HepG2 (cell line): ENCODE data around the gene UPK1A. TPM values are rescaled to one million over a fixed set of nuclear protein-coding genes. Genes with fewer than 3 reads are reported as not detected.

Experiments
- ATF1 ChIP-seq: IDR thresholded peaks from 2 replicates; pipeline ENCODE4 v1.6.1; 2016; ENCODE audit warnings: mild to moderate bottlenecking, control low read depth
- FOXM1 ChIP-seq: sonication (generic); formaldehyde crosslinking; IDR thresholded peaks from 2 replicates; pipeline ENCODE4 v1.5.0; 2020; ENCODE audit warnings: missing genetic modification reagents
- MTA3 ChIP-seq: sonication (generic); formaldehyde crosslinking; IDR thresholded peaks from 2 replicates; pipeline ENCODE4 v1.4.0; 2020; ENCODE audit warnings: missing genetic modification reagents
- NKX3-1 ChIP-seq: sonication (generic); formaldehyde crosslinking; IDR thresholded peaks from 2 replicates; pipeline ENCODE4 v1.5.0; 2020; ENCODE audit warnings: missing genetic modification reagents
- POLR2G ChIP-seq: fragments of 200-400 bp; formaldehyde crosslinking; IDR thresholded peaks from 2 replicates; pipeline ENCODE4 v1.6.1; 2018; ENCODE audit warnings: mild to moderate bottlenecking, low read depth, low read length, moderate library complexity
- RARG ChIP-seq: sonication (generic); formaldehyde crosslinking; IDR thresholded peaks from 2 replicates; pipeline ENCODE4 v1.4.0; 2020; ENCODE audit warnings: low read depth, mild to moderate bottlenecking, missing genetic modification reagents
- SAFB2 ChIP-seq: sonication (generic); formaldehyde crosslinking; IDR thresholded peaks from 2 replicates; pipeline ENCODE4 v1.5.1; 2020; ENCODE audit warnings: missing genetic modification reagents, low read depth, mild to moderate bottlenecking, borderline replicate concordance
- SNAPC2 ChIP-seq: sonication (generic); formaldehyde crosslinking; IDR thresholded peaks from 2 replicates; pipeline ENCODE4 v1.8.1; 2022; ENCODE audit warnings: mild to moderate bottlenecking, missing genetic modification reagents
- SPEN ChIP-seq: sonication (generic); formaldehyde crosslinking; IDR thresholded peaks from 2 replicates; pipeline ENCODE4 v1.5.1; 2020; ENCODE audit warnings: low read depth, mild to moderate bottlenecking, missing genetic modification reagents
- SUZ12 ChIP-seq: fragments of 150-350 bp; IDR thresholded peaks from 2 replicates; pipeline ENCODE4 v1.6.1; 2014; ENCODE audit warnings: low read depth, low read length
- ZBTB21 ChIP-seq: sonication (generic); formaldehyde crosslinking; IDR thresholded peaks from 2 replicates; pipeline ENCODE4 v1.4.0; 2020; ENCODE audit warnings: missing genetic modification reagents
- ZNF17 ChIP-seq: sonication (generic); formaldehyde crosslinking; IDR thresholded peaks from 2 replicates; pipeline ENCODE4 v1.5.0; 2020; ENCODE audit warnings: mild to moderate bottlenecking, missing genetic modification reagents
- ZNF180 ChIP-seq: sonication (generic); formaldehyde crosslinking; IDR thresholded peaks from 2 replicates; pipeline ENCODE4 v1.4.0; 2020; ENCODE audit warnings: low read depth, missing genetic modification reagents, borderline replicate concordance
- ZNF432 ChIP-seq: sonication (generic); formaldehyde crosslinking; IDR thresholded peaks from 2 replicates; pipeline ENCODE4 v1.5.0; 2020; ENCODE audit warnings: missing genetic modification reagents, mild to moderate bottlenecking, borderline replicate concordance
- ZNF577 ChIP-seq: sonication (generic); formaldehyde crosslinking; IDR thresholded peaks from 2 replicates; pipeline ENCODE4 v1.4.0; 2020; ENCODE audit warnings: mild to moderate bottlenecking, low read depth, missing genetic modification reagents, borderline replicate concordance
- ZNF724P ChIP-seq: sonication (generic); formaldehyde crosslinking; IDR thresholded peaks from 2 replicates; pipeline ENCODE4 v1.8.0; 2022; ENCODE audit warnings: missing genetic modification reagents, borderline replicate concordance
- ZNF75D ChIP-seq: sonication (generic); formaldehyde crosslinking; IDR thresholded peaks from 2 replicates; pipeline ENCODE4 v1.8.1; 2023; ENCODE audit warnings: missing genetic modification reagents, mild to moderate bottlenecking, borderline replicate concordance
- polyA plus RNA-seq, 8 experiments: library from polyadenylated mRNA; depleted of rRNA in 3 of 8; stranded (reverse) in 7 of 8; unstranded in 1 of 8; fragments of >200 nt; fragmentation: Illumina TruSeq in 4 of 8; extraction: Trizol in 4 of 8; gene quantifications; 2 replicates each; pipeline versions ENCODE4 v1.2.1 to v1.2.3, GENCODE V29; 2011 to 2016; ENCODE audit warnings: low read depth in 4 of 8, missing spikeins in 1 of 8, mixed read lengths in 1 of 8; ENCODE audit not compliant: insufficient read depth in 1 of 8
- total RNA-seq, 5 experiments: library from RNA; depleted of rRNA; stranded (reverse); fragments of >200 nt; fragmentation: Illumina TruSeq; extraction: Trizol; gene quantifications; 2 replicates each; pipeline ENCODE4 v1.2.3, GENCODE V29; 2016; ENCODE audit warnings: low read depth in 1 of 5
- TF ChIP-seq, protein P1 (sequence below): sonication (generic); formaldehyde crosslinking; IDR thresholded peaks from 2 replicates; pipeline ENCODE4 v1.4.0; 2020; ENCODE audit warnings: missing genetic modification reagents
- TF ChIP-seq, protein P2 (sequence below): sonication (generic); formaldehyde crosslinking; IDR thresholded peaks from one replicate; pipeline ENCODE4 v1.5.1; 2020; ENCODE audit warnings: mild to moderate bottlenecking, missing genetic modification reagents; ENCODE audit errors: not compliant biosample characterization
- TF ChIP-seq, protein P3 (sequence below): sonication (generic); formaldehyde crosslinking; IDR thresholded peaks from 2 replicates; pipeline ENCODE4 v1.5.0; 2020; ENCODE audit warnings: missing genetic modification reagents

The UPK1A gene
- total and polyA plus RNA-seq, 2 of the 13 experiments (the other 11 are each of a cell fraction or from before 2014, with no cell fraction given), result 2.9 TPM; not detected in 1

DNA sequence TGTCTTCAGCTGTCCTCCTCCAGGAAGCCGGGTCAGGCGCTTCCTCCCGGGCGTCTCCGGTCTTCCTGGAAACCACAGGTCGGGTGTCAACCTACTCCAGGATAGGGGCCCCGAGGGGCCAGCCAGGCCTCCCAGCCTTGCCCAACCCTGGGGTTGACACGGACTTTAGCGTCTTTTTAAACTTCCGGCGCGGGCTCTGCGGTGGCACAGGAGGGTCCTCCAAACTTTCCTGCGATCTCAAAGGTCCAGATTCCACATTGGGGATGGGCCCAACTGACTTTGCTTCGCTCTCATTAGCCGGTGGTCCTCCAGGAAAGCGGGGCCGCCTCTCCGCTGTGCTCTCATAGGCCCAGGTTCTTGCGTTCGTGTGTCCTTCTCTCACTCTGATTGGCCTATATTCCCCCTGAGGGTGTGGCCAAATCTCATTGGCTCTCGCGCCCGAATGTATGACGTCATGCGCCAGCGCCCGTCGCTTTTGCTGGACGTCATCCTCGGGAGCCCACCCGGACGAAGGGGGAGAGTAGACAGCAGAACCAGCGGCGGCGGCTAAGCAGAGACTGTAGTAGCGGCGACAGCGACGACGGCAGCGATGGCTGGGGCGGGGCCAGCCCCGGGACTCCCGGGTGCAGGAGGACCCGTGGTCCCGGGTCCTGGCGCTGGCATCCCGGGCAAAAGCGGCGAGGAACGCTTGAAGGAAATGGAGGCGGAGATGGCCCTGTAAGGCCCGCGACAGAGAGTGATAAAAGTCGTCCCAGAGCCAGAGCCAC lies 37.6 kb upstream of the UPK1A start, which contains the start of gene RBM42 (continued):
- TF ChIP-seq SAFB2, result no peak
- TF ChIP-seq NKX3-1 (CRISPR knock-in tag), result 0 out of 2 replicates have a peak, but pooled peaks have one; percentile 66
- TF ChIP-seq, protein P1, sequence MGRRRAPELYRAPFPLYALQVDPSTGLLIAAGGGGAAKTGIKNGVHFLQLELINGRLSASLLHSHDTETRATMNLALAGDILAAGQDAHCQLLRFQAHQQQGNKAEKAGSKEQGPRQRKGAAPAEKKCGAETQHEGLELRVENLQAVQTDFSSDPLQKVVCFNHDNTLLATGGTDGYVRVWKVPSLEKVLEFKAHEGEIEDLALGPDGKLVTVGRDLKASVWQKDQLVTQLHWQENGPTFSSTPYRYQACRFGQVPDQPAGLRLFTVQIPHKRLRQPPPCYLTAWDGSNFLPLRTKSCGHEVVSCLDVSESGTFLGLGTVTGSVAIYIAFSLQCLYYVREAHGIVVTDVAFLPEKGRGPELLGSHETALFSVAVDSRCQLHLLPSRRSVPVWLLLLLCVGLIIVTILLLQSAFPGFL (CRISPR knock-in tag), result no peak
- TF ChIP-seq RARG (CRISPR knock-in tag), result no peak
- no peak for TF ChIP-seq ZNF17 (CRISPR knock-in tag)
- no peak for TF ChIP-seq ZNF577 (CRISPR knock-in tag)
- peak; percentile 97 for TF ChIP-seq SPEN (CRISPR knock-in tag)
- TF ChIP-seq, protein P2, sequence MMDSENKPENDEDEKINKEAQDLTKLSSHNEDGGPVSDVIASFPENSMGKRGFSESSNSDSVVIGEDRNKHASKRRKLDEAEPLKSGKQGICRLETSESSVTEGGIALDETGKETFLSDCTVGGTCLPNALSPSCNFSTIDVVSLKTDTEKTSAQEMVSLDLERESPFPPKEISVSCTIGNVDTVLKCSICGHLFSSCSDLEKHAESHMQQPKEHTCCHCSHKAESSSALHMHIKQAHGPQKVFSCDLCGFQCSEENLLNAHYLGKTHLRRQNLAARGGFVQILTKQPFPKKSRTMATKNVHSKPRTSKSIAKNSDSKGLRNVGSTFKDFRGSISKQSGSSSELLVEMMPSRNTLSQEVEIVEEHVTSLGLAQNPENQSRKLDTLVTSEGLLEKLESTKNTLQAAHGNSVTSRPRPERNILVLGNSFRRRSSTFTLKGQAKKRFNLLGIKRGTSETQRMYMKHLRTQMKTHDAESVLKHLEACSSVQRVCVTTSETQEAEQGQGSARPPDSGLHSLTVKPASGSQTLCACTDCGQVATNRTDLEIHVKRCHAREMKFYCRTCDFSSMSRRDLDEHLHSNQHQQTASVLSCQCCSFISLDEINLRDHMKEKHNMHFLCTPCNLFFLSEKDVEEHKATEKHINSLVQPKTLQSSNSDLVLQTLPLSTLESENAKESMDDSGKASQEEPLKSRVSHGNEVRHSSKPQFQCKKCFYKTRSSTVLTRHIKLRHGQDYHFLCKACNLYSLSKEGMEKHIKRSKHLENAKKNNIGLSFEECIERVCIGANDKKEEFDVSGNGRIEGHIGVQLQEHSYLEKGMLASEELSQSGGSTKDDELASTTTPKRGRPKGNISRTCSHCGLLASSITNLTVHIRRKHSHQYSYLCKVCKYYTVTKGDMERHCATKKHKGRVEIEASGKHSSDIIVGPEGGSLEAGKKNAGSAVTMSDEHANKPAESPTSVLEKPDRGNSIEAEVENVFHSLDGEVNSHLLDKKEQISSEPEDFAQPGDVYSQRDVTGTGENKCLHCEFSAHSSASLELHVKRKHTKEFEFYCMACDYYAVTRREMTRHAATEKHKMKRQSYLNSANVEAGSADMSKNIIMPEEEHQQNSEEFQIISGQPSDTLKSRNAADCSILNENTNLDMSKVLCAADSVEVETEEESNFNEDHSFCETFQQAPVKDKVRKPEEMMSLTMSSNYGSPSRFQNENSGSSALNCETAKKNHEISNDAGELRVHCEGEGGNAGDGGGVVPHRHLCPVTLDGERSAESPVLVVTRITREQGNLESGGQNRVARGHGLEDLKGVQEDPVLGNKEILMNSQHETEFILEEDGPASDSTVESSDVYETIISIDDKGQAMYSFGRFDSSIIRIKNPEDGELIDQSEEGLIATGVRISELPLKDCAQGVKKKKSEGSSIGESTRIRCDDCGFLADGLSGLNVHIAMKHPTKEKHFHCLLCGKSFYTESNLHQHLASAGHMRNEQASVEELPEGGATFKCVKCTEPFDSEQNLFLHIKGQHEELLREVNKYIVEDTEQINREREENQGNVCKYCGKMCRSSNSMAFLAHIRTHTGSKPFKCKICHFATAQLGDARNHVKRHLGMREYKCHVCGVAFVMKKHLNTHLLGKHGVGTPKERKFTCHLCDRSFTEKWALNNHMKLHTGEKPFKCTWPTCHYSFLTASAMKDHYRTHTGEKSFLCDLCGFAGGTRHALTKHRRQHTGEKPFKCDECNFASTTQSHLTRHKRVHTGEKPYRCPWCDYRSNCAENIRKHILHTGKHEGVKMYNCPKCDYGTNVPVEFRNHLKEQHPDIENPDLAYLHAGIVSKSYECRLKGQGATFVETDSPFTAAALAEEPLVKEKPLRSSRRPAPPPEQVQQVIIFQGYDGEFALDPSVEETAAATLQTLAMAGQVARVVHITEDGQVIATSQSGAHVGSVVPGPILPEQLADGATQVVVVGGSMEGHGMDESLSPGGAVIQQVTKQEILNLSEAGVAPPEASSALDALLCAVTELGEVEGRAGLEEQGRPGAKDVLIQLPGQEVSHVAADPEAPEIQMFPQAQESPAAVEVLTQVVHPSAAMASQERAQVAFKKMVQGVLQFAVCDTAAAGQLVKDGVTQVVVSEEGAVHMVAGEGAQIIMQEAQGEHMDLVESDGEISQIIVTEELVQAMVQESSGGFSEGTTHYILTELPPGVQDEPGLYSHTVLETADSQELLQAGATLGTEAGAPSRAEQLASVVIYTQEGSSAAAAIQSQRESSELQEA (CRISPR knock-in tag), result no peak
- TF ChIP-seq POLR2G, result peak; percentile 88
- no peak for TF ChIP-seq MTA3 (CRISPR knock-in tag)
- TF ChIP-seq, protein P3, sequence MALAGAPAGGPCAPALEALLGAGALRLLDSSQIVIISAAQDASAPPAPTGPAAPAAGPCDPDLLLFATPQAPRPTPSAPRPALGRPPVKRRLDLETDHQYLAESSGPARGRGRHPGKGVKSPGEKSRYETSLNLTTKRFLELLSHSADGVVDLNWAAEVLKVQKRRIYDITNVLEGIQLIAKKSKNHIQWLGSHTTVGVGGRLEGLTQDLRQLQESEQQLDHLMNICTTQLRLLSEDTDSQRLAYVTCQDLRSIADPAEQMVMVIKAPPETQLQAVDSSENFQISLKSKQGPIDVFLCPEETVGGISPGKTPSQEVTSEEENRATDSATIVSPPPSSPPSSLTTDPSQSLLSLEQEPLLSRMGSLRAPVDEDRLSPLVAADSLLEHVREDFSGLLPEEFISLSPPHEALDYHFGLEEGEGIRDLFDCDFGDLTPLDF, result 0 out of 2 replicates have a peak, but pooled peaks have one; percentile 13
- TF ChIP-seq SUZ12, result no peak
- no peak for TF ChIP-seq FOXM1 (CRISPR knock-in tag)
- no peak for TF ChIP-seq ZNF432 (CRISPR knock-in tag)
- no peak for TF ChIP-seq ZNF724P (CRISPR knock-in tag)
- no peak for TF ChIP-seq SNAPC2 (CRISPR knock-in tag)
- no peak; the same call in 1 of the 2 replicates for TF ChIP-seq ZNF180 (CRISPR knock-in tag)
- peak; percentile 97 for TF ChIP-seq ZBTB21
- TF ChIP-seq ATF1, result peak; percentile 100
- no peak for TF ChIP-seq ZNF75D
